Anterior cingulate cortex (tissue), 58 donors: ENCODE results near the gene WNT2.
A peak's percentile ranks its signal among the peaks of the same experiment; 100 is the strongest.
"Not testable (repeated sequence)": the region's sequence is repeated elsewhere in the genome, so short reads cannot be mapped to it uniquely, and the experiment has no call there.

ENCODE experiments used
- DNase-seq, 58 donors: peaks; one replicate each; lab custom pipeline; 2025; lab: John Stamatoyannopoulos, UW

Gene WNT2

GRCh38 chr7:117270371-117270770 is 52.5 kb downstream of the WNT2 start:
- DNase-seq: no peak

- DNase-seq: no peak
Measured at GRCh38 chr7:117269886-117270285, 53.0 kb downstream of the WNT2 start.

- DNase-seq: no peak
Measured at GRCh38 chr7:117269417-117269816, 53.4 kb downstream of the WNT2 start.

GRCh38 chr7:117264716-117265115 is 58.1 kb downstream of the WNT2 start:
- DNase-seq: no peak

- no peak for DNase-seq
Measured at GRCh38 chr7:117262546-117262945, 60.3 kb downstream of the WNT2 start.

GRCh38 chr7:117259615-117260014 is 63.2 kb downstream of the WNT2 start:
- no peak for DNase-seq

- DNase-seq: no peak
Measured at GRCh38 chr7:117251687-117252086, 71.2 kb downstream of the WNT2 start.

GRCh38 chr7:117250801-117251200 is 72.1 kb downstream of the WNT2 start:
- no peak for DNase-seq

GRCh38 chr7:117250245-117250644 is 72.6 kb downstream of the WNT2 start:
- no peak for DNase-seq

GRCh38 chr7:117249696-117250095 is 73.2 kb downstream of the WNT2 start:
- DNase-seq: no peak

GRCh38 chr7:117248829-117249228 is 74.0 kb downstream of the WNT2 start:
- DNase-seq: peak in 25 of 58 donors; percentile 2 to 52 (median 9)

GRCh38 chr7:117247809-117248208 is 75.0 kb downstream of the WNT2 start:
- no peak for DNase-seq

- DNase-seq: not testable (repeated sequence)
Measured at GRCh38 chr7:117245703-117246102, 77.2 kb downstream of the WNT2 start.

GRCh38 chr7:117243390-117243789 is 79.5 kb downstream of the WNT2 start:
- no peak for DNase-seq

GRCh38 chr7:117241088-117241487 is 81.8 kb downstream of the WNT2 start:
- no peak for DNase-seq

- no peak for DNase-seq
Measured at GRCh38 chr7:117238937-117239336, 83.9 kb downstream of the WNT2 start.

GRCh38 chr7:117238472-117238871 is 84.4 kb downstream of the WNT2 start:
- no peak for DNase-seq

- DNase-seq: no peak
Measured at GRCh38 chr7:117237646-117238045, 85.2 kb downstream of the WNT2 start.

GRCh38 chr7:117231047-117231359 is 91.9 kb downstream of the WNT2 start:
- DNase-seq: no peak

- no peak for DNase-seq
Measured at GRCh38 chr7:117230276-117231046, 92.4 kb downstream of the WNT2 start.

GRCh38 chr7:117229350-117229749 is 93.5 kb downstream of the WNT2 start:
- no peak for DNase-seq

- no peak for DNase-seq
Measured at GRCh38 chr7:117227091-117227490, 95.8 kb downstream of the WNT2 start.

- no peak for DNase-seq
Measured at GRCh38 chr7:117225536-117225935, 97.3 kb downstream of the WNT2 start.
